IgD-negative memory B cell (primary cell): ENCODE data around the gene FBL. TPM values are rescaled to one million over a fixed set of nuclear protein-coding genes. Genes with fewer than 3 reads are reported as not detected.
"Not testable (repeated sequence)": the region's sequence is repeated elsewhere in the genome, so short reads cannot be mapped to it uniquely, and the experiment has no call there.

Experiments
- H3K27ac Mint-ChIP-seq, 3 donors: one replicate each; pipeline ENCODE4 v1.8.0; 2020 to 2022; ENCODE audit warnings: mild to moderate bottlenecking in 3 of 3, mixed read lengths in 3 of 3, moderate library complexity in 1 of 3
- H3K27me3 Mint-ChIP-seq: one replicate; pipeline ENCODE4 v1.8.0; 2021; ENCODE audit warnings: mixed read lengths
- H3K36me3 Mint-ChIP-seq: one replicate; pipeline ENCODE4 v1.8.0; 2020; ENCODE audit warnings: mild to moderate bottlenecking, mixed read lengths
- H3K4me1 Mint-ChIP-seq, 3 donors: one replicate each; pipeline ENCODE4 v1.8.0; 2020 to 2022; ENCODE audit warnings: mixed read lengths in 3 of 3, mild to moderate bottlenecking in 1 of 3
- H3K4me3 Mint-ChIP-seq, 4 donors: one replicate each; pipeline ENCODE4 v1.8.0; 2020 to 2022; ENCODE audit warnings: mild to moderate bottlenecking in 4 of 4, mixed read lengths in 4 of 4, moderate library complexity in 3 of 4
- H3K9me3 Mint-ChIP-seq, 3 donors: one replicate each; pipeline ENCODE4 v1.8.0; 2020 to 2021; ENCODE audit warnings: mixed read lengths in 3 of 3, mild to moderate bottlenecking in 1 of 3
- polyA plus RNA-seq: library from polyadenylated mRNA; unstranded; fragments of 300-500 nt; fragmentation: Illumina TruSeq; gene quantifications from one replicate; pipeline ENCODE4 v1.2.3, GENCODE V29; 2021

The FBL gene
- polyA plus RNA-seq, 1 donor from 2014 or later: 183 TPM

DNA sequence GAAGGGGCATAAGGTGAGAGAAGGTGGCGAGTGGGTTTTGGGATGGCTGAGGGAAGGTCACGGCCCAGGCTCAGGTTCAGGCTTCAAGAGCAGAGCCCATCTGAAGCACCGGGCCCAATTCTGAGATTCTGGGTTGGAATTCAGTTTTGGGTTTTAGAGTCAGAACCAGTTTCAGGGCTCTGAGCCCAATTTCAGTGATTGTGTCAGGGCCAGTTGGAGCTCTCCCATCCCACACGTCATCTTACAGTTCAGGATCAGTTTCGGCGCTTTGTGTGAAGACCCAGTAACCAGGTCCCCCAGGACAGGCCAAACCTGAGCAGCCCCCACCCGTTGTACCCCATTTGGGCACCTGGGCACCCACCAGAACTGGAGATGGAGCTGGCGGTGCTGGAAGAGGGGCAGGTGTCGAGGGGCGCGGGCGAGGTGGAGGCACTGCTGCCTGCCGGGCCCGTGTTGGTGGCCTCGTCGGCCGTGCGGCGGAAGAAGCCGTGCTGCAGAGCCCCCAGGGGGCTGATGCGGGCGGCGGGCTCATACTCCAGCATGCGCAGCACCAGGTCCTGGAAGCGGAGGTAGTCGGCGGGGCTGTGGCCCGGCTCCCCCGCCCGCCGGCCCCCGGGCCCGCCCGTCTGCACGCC is 19.8 kb downstream of the FBL start:
- Mint-ChIP-seq H3K4me1 (peaks cover 7 to 10% (median 7%) of the 10 kb centered on the region in 3 donors), H3K9me3 (no peaks in the 10 kb centered on the region), H3K4me3 (peak overlapping the region in 2 of 4 donors; percentile 60 to 63), H3K27me3 (no peaks in the 10 kb centered on the region), H3K36me3 (peaks cover 10% of the 10 kb centered on the region), H3K27ac (no peak overlapping the region)

DNA sequence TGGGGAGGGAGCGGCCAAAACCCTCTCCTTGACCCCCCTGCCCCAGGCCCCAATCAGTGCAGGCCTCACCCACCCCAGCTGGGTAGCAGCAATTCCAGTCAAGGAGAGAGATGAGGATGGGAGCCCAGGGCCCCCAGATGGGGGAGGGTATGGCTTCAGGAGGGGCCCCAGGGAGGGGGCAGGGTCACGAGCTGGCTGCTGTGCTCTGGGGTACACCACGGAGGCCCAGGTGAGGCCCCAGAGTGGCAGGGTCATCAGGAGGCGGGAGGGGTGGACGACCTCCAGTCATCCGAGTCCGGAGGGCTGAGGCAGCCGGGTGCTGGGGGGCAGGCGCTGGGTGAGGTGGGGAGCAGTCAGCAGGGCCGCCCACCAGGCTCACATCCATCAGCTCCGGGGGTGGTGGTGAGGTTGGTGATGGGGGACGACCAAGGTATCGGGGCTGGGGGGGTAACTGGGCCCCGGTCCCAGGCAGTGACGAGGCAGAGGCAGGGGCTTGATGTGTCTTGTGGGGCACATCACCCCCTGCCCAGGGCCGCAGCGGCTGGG is 20.6 kb downstream of the FBL start:
- Mint-ChIP-seq H3K4me3 (no peak overlapping the region), H3K4me1 (peaks cover 7 to 10% (median 7%) of the 10 kb centered on the region in 3 donors), H3K27me3 (no peaks in the 10 kb centered on the region), H3K9me3 (no peaks in the 10 kb centered on the region), H3K36me3 (peaks cover 6% of the 10 kb centered on the region), H3K27ac (peak overlapping the region in 1 of 3 donors; percentile 16)

DNA sequence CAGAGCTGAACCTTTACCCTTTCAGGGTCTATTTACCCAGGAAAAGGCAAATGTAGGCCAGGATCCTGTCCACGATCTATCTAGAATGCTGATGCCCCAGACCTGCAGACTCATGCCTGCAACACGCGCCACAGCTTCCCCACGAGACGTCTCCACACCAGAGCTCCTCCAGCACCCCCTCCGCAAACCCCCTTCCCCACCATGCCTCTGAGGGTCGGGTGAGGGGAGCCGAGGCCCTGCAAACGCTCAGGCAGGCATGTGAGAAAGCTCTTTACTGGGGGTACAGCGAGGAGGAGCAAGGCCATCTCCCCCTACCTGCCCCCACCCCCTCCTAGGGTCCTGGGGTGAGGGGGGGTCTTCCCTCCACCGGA is 21.1 kb downstream of the FBL start:
- no peak overlapping the region for H3K27ac Mint-ChIP-seq

DNA sequence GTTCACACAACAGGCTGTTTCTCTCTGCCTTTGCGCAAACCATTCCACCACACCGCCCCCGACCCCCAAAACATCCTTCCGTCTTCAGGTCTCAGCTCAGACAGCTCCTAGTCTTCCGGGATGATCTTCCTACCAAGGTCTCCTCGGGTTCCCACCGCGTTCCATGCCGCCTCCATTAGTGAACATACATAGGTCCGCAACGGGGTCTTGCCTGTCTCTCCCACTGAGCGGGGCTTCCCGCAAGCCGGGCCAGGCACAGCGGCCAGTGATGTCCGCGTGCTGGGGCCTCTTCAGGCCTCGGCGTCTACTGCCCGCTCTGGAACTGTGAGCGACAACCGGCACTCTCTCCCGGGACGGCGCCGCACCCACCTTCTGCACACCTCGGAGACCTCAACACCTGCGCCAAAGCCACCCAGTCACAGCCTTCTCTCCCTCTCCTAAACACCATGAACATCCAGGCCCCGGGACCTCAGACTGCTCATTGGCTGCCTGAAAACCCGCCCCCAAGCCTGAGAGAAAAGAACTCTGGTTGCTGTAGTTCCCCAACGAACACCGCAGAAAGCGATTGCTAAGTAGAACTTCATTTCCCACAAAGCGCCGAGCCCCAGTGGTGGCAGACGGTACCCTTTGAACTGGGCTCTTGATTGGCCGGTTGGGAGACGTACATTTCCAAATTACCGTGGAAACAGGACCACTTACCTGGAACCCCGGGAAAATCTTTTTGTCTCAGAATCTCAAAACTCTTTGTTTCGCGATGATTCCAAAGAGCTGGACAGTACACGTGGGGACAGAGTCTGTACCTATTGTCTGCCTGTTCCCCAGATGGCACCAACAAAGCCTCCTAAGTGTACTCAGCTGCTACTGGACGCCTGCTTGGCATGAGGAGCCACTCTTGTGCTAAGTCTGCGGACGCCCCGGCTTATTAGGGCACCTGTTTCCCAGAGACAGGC is 21.8 kb downstream of the FBL start:
- H3K27me3 Mint-ChIP-seq: no peaks in the 10 kb centered on the region
- H3K4me3 Mint-ChIP-seq: no peak overlapping the region
- H3K4me1 Mint-ChIP-seq: peaks cover 7 to 11% (median 7%) of the 10 kb centered on the region in 3 donors
- peaks cover 6% of the 10 kb centered on the region for H3K36me3 Mint-ChIP-seq
- H3K9me3 Mint-ChIP-seq: no peaks in the 10 kb centered on the region
- no peak overlapping the region for H3K27ac Mint-ChIP-seq

More for the DNA sequence above, 21.1 kb downstream of the FBL start:
- H3K36me3 Mint-ChIP-seq: peaks cover 6% of the 10 kb centered on the region
- peak overlapping the region in 1 of 4 donors; percentile 50 for H3K4me3 Mint-ChIP-seq
- peaks cover 7 to 10% (median 7%) of the 10 kb centered on the region in 3 donors for H3K4me1 Mint-ChIP-seq
- H3K9me3 Mint-ChIP-seq: no peaks in the 10 kb centered on the region
- H3K27me3 Mint-ChIP-seq: no peaks in the 10 kb centered on the region

DNA sequence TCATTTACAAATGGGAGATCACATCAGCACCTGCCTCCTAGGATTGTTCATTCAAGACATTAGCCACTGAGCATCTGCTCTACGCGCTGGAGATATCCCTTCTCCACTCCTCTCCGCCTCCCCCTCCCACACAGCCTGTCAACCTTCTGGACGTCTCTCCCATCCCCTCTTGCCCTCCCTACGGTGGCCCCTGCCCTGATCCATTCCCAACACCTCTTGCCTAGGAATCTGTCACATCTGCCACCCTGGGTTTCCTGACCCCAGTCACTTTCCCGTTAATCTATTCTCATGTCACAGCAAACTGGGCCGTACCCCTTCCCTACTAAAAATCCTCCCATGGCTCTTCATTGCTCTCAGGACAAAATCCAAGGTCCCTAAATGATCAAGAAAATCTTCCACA is 22.5 kb downstream of the FBL start:
- H3K4me3 Mint-ChIP-seq: no peak overlapping the region
- no peak overlapping the region for H3K27ac Mint-ChIP-seq
- no peaks in the 10 kb centered on the region for H3K27me3 Mint-ChIP-seq
- H3K4me1 Mint-ChIP-seq: peaks cover 7 to 16% (median 11%) of the 10 kb centered on the region in 3 donors
- H3K36me3 Mint-ChIP-seq: peaks cover 2% of the 10 kb centered on the region
- H3K9me3 Mint-ChIP-seq: no peaks in the 10 kb centered on the region

DNA sequence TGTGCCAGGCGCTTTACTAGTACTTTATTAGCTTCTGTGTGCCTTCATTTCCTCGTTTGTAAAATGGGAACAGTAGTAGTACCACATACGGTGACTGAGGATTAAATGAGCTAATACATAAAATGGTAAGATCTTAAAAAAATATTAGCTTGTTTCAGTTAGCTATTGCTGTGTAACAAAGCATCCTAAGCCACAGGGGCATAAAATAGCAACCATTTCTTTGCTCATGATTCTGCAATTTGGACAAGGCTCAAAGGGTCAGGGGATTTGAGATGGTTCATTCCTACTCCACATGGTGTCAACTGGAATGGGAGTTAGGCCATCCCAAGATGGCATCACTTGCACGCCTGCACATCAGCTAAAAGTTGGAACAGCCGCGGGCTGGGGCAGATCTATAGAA is 25.5 kb downstream of the FBL start:
- H3K4me1 Mint-ChIP-seq: peaks cover 3 to 15% (median 8%) of the 10 kb centered on the region in 3 donors
- H3K27me3 Mint-ChIP-seq: no peaks in the 10 kb centered on the region
- no peak overlapping the region for H3K27ac Mint-ChIP-seq
- no peaks in the 10 kb centered on the region for H3K36me3 Mint-ChIP-seq
- H3K9me3 Mint-ChIP-seq: no peaks in the 10 kb centered on the region
- H3K4me3 Mint-ChIP-seq: no peak overlapping the region

DNA sequence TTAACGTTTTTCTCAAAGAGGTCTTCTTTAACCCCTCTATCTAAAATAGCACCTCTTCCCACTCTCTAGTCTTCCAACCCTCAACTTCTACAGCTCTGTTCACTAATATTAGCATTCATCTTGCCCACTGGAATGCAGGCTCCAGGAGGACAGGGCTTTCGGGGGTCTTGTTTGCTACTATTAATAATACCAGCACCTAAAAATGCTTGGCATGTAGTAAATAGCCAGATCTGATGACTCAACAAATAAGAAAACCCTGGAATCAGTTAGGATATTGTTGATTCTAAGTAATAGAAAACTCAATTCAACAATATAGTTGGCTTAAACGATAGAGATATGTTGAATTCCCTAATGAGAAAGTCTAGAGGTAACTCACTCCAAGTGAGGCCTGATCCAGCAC is 26.4 kb downstream of the FBL start:
- H3K4me3 Mint-ChIP-seq: no peak overlapping the region
- H3K9me3 Mint-ChIP-seq: no peaks in the 10 kb centered on the region
- H3K27me3 Mint-ChIP-seq: no peaks in the 10 kb centered on the region
- H3K4me1 Mint-ChIP-seq: peaks cover 3 to 13% (median 8%) of the 10 kb centered on the region in 3 donors
- H3K27ac Mint-ChIP-seq: no peak overlapping the region
- H3K36me3 Mint-ChIP-seq: no peaks in the 10 kb centered on the region

DNA sequence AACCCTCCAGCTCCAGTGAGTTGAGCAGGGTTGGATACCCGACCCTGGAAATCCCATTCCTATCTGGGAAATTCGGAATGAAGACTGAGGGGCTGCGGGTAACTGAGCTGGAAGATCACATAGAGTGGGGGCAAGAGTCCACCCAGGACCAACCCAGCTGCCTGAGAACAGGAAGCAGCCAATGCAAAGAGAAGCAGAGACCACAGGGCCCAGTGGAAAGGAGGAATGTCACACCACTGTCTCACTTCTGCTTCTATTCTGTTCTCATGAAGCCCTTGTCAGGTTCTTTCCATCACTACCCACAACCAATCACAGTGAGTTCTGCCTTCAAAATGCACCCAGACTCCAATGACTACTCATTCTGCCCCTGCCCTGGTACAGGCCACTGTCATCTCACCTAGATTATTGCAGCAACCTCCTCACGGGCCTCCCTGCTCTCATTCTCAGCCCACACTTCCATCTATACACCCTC is 27.5 kb downstream of the FBL start:
- H3K27ac Mint-ChIP-seq: peak overlapping the region in 1 of 3 donors; percentile 24

DNA sequence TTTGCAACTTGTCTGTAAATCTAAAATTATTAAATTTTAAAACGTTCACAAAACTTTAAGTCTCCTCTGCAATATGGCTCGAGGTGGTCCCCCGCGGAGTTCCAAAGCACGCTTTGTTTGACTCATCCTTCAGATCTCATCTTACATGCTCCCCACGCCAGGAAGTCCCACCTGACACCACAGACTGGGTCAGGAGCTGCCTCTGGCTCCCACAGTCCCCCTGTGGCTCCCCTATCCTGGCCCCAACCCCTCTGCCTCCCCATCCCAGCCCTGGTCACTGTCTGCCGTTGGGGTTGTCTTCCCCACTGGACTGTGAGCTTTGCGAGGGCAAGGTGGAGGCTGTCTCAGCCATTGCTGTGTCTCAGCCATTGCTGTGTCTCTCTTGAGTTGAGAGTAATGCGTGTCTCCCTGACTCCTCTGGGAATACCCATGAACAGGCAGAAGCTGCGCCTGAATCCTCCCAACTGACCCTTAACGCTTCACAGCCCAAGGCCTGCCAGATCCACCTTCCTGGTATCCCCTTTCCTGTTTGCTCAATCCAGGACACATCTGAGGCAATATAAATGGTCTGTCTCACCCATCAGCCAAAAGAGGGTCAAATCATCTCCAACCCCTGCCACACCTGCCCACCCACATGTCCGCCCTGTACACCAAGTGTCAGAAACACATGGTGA is 28.2 kb downstream of the FBL start:
- no peaks in the 10 kb centered on the region for H3K36me3 Mint-ChIP-seq
- no peak overlapping the region for H3K4me3 Mint-ChIP-seq
- no peaks in the 10 kb centered on the region for H3K27me3 Mint-ChIP-seq
- no peak overlapping the region for H3K27ac Mint-ChIP-seq
- no peaks in the 10 kb centered on the region for H3K9me3 Mint-ChIP-seq
- peaks cover 3 to 13% (median 8%) of the 10 kb centered on the region in 3 donors for H3K4me1 Mint-ChIP-seq

More for the DNA sequence above, 27.5 kb downstream of the FBL start:
- H3K9me3 Mint-ChIP-seq: no peaks in the 10 kb centered on the region
- H3K4me3 Mint-ChIP-seq: no peak overlapping the region
- no peaks in the 10 kb centered on the region for H3K36me3 Mint-ChIP-seq
- no peaks in the 10 kb centered on the region for H3K27me3 Mint-ChIP-seq
- H3K4me1 Mint-ChIP-seq: peaks cover 3 to 13% (median 8%) of the 10 kb centered on the region in 3 donors

DNA sequence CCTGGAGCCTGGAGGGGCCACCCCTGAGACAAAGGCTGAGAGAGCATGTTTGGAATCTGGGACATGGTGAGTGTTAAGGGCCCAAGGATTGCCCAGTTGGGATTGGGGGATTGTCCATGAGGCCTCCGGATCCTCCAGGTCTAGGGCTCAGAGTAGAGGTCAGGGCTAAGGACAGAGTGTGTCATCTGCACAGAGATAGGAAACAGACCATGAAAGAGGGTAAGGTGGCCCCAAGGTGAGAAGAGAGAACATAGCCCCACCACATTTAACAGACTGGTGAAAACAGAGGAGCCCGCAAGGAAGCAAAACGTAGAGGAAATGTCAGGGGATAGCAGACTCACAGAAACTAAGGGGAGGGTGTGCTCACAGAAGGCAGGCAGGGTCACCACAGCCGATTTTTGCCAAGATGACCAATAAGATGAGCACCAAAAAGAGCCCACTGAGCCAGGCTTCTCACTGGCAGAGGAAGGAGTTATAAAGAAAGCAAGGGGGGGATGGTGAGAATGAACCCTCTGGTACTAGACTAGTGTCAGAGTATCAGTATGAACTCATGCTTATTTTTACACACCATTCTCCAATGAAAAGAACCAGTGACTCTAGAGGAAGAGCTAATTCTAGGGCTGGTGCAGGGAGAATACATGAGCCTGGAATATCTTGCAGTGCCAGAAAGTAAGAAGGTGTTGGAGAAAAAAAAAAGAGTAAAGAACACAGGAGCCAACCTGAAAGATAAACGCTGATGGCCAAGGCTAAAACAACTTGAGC is 29.7 kb downstream of the FBL start:
- peaks cover 3 to 13% (median 8%) of the 10 kb centered on the region in 3 donors for H3K4me1 Mint-ChIP-seq
- H3K27ac Mint-ChIP-seq: no peak overlapping the region
- H3K9me3 Mint-ChIP-seq: no peaks in the 10 kb centered on the region
- H3K36me3 Mint-ChIP-seq: peaks cover 2% of the 10 kb centered on the region
- no peak overlapping the region for H3K4me3 Mint-ChIP-seq
- no peaks in the 10 kb centered on the region for H3K27me3 Mint-ChIP-seq

DNA sequence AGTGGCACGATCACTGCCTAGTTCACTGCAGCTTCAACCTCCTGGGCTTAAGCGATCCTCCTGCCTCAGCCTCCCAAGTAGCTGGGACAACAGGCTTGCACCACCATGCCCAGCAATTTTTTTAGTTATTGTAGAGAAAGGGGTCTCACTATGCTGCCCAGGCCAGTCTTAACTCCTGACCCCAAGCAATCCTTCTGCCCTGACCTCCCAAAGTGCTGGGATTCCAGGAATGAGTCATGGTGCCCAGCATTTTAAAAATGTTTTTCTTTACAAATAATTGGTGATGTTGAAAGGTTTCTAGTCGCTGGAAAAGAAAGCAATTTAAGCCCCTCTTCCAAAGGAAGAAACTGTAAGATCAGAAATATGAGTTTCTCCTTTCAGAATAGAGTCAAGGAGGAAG is 31.6 kb downstream of the FBL start:
- no peaks in the 10 kb centered on the region for H3K9me3 Mint-ChIP-seq
- peaks cover 3 to 11% (median 8%) of the 10 kb centered on the region in 3 donors for H3K4me1 Mint-ChIP-seq
- H3K27me3 Mint-ChIP-seq: no peaks in the 10 kb centered on the region
- H3K36me3 Mint-ChIP-seq: peaks cover 2% of the 10 kb centered on the region
- H3K4me3 Mint-ChIP-seq: no peak overlapping the region
- H3K27ac Mint-ChIP-seq: no peak overlapping the region

DNA sequence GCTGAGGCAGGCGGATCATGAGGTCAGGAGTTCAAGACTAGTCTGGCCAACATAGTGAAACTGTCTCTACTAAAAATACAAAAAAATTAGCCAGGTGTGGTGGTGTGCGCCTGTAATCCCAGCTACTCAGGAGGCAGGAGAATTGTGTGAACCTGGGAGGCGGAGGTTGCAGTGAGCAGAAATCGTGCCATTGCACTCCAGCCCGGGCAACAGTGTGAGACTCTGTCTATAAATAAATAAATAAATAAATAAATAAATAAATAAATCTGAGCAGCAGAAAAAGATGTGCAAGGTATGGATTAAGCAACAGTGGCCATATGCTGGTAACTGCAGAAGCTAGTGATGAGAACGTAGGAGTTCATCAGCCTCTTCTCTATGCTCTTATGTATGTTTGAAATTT is 32.1 kb downstream of the FBL start:
- not testable (repeated sequence) for H3K27ac Mint-ChIP-seq, H3K4me1 Mint-ChIP-seq, H3K27me3 Mint-ChIP-seq, H3K4me3 Mint-ChIP-seq, H3K9me3 Mint-ChIP-seq, H3K36me3 Mint-ChIP-seq

DNA sequence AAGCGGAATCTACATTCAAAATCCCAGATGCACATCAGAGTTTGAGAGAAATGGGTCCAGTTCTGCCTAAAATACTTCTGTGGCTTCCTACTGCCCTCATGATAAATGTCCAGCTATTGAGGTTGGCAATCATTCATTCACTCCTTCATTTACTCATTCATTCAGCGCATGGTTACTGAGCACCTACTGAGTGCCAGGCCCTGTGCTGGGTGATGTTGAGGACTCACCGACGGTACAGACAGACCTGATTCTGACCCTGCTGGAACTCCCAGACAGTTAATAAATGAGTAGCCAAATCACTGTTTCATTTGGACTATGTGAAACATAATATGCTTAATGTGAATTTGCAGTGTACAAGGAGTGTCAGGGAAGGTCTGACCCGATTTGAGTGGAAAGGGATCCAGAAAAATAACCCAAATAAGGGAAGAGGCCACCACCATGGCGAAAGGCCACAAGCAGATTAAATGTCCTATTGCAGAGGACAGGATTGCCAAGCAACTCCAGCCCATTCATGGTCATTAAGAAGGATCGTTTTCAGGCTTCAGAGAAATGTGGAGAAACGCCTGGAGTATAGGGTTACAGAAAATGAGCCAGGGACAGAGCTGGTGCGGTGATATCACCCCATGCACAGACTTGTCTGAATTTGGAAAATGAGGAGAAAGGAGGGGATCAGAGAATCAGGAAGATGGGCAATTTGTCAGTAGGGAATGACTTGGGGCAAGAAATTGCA is 32.8 kb downstream of the FBL start:
- no peak overlapping the region for H3K27ac Mint-ChIP-seq
- H3K4me1 Mint-ChIP-seq: peaks cover 0 to 3% (median 1%) of the 10 kb centered on the region in 3 donors
- no peaks in the 10 kb centered on the region for H3K27me3 Mint-ChIP-seq
- no peak overlapping the region for H3K4me3 Mint-ChIP-seq
- H3K36me3 Mint-ChIP-seq: peaks cover 2% of the 10 kb centered on the region
- no peaks in the 10 kb centered on the region for H3K9me3 Mint-ChIP-seq

DNA sequence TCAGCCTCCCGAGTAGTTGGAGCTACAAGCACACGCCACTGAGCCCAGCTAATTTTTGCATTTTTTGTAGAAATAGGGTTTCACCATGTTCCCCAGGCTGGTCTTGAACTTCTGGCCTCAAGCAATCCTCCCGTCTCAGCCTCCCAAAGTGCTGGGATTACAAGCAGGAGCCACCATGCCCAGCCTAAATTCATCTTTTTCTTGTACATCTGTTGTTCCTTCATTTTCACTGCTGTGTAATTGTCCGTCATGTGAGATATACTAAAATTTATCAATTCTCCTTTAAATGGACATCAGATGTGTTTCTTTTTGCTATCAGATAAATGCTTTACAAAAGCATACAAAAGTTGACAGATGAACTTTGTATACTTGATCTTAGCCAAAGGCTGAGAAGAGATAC is 35.1 kb downstream of the FBL start:
- Mint-ChIP-seq H3K27ac (no peak overlapping the region), H3K36me3 (peaks cover 2% of the 10 kb centered on the region), H3K9me3 (no peaks in the 10 kb centered on the region), H3K4me3 (no peak overlapping the region), H3K4me1 (peaks cover 0 to 1% (median 0%) of the 10 kb centered on the region in 3 donors), H3K27me3 (peaks cover 1% of the 10 kb centered on the region)
